ENCODE results near the gene DEGS2.
A peak's percentile ranks its signal among the peaks of the same experiment; 100 is the strongest.
"Not testable (repeated sequence)": the region's sequence is repeated elsewhere in the genome, so short reads cannot be mapped to it uniquely, and the experiment has no call there.

The DEGS2 gene

GRCh38 chr14:100159094-100159864 lies at the start of gene DEGS2:
TSS of gene DEGS2 (minus strand) at chr14:100159645. CDS start at chr14:100159587, 58 bp downstream.
- peak; percentile 52 for DNase-seq

- not testable (repeated sequence) for DNase-seq
Measured at GRCh38 chr14:100208136-100208535, 48.7 kb upstream of the DEGS2 start.

- DNase-seq: not testable (repeated sequence)
Measured at GRCh38 chr14:100207588-100207987, 48.1 kb upstream of the DEGS2 start.

- DNase-seq: not testable (repeated sequence)
Measured at GRCh38 chr14:100204835-100205167, 45.4 kb upstream of the DEGS2 start.

DNA sequence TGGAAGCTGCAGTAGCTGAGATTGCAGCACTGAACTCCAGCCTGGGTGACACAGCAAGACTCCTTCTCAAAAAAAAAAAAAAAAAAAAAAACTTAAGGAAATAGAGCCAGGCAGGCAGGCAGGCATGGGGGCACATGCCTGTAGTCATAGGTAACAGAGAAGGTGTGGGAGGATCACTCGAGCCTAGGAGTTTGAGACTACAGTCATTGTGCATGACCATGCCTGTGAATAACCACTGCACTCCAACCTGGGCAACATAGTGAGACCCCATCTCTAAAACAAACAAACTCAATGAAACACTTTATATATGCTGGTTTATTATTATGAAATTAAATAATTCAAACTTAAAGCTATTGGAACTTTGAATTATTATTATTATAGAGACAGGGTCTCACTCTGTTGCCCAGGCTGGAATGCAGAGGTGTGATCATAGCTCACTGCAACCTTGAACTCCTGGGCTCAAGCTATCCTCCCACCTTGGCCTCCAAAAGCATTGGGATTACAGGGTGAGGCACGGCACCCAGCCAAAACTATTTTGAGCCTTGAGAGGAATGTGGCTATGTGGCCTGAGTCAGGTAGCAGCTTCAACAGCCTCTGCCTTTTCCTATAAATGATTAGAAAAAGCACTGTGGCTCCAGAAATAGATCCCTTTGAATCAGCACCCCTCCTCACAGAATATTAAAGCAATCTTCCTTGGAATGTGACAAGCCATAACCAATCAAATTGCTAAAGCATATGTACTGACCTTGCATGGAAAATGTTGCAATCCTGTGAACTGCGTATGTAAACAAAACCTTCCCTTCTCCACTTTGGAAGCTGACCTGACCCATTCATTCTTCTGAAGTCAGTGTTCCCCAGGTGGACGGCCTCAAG lies 44.8 kb upstream of the DEGS2 start:
- DNase-seq: no peak

DNA sequence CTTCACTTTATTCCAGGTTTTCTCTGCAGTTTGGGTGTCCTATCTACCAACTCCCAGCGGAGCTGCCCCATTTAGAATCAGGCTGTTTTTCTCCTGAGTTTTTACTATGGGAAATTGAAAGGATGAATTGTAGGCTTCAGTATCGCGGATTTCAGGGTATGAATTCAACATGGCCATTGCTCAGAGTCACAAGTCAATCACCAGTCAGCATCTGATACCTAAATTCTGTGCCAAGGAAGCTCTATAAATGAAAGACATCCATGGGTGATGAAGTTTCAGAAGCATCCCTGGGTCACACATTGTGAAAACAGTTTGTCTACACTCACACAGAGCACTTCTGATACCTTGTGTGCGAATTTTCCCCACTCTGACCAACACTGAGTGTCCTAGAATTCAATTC lies 43.7 kb upstream of the DEGS2 start:
- DNase-seq: no peak

- no peak for DNase-seq
Measured at GRCh38 chr14:100202712-100203111, 43.3 kb upstream of the DEGS2 start.

GRCh38 chr14:100201701-100202100 lies 42.3 kb upstream of the DEGS2 start:
- DNase-seq: no peak

GRCh38 chr14:100200311-100200710 lies 40.9 kb upstream of the DEGS2 start:
- DNase-seq: no peak

- DNase-seq: no peak
Measured at GRCh38 chr14:100199240-100199860, 39.9 kb upstream of the DEGS2 start.

- DNase-seq: peak; percentile 17
Measured at GRCh38 chr14:100193417-100194357, 34.2 kb upstream of the DEGS2 start.

GRCh38 chr14:100192672-100193416 lies 33.4 kb upstream of the DEGS2 start:
- DNase-seq: peak; percentile 100

DNA sequence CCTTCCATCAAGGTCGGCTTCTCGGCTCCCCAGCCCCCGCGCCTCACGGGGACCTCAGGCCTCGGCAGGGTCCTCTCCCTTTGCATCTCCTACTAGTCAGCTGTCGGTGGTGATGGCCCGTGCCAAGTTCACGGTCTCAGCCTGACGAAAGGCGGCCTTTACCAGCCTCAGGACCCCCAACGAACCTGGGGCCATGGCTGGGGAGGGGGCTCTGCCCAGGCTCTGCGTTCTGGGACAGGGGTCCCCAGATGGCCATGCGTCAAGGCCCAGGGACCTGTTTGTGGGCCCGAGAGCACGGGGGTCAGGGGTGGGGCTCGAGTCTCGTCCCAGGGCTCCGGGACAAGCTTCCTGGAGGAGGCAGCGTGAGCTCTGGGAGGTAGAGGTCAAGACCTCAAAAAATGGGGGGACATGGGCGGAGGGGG lies 32.8 kb upstream of the DEGS2 start:
- no peak for DNase-seq

DNA sequence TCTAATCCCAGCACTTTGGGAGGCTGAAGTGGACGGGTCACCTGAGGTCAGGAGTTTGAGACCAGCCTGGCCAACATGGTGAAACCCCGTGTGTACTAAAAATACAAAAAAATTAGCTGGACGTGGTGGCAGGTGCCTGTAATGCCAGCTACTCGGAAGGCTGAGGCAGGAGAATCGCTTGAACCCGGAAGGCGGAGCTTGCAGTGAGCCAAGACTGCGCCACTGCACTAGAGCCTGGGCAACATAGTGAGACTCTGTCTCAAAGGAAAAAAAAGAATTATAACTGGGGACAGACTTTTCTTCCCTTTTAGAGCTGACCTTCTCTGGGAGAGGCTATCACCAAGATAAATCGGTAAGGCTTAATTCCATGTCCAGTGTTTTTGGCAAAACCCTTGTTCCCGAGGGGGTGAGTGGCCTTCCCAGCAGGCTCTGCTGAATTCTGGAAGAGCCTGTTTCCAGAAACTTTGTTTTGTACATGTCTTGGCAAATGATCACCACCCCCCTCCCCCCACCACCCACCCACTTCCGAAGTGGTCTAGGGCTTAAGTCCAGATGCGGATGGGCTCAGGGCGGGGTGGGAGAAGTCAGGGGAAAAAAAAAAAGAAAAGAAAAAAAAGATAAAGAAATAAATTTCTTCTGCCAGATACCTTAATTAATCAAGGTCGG lies 32.3 kb upstream of the DEGS2 start:
- DNase-seq: no peak

DNA sequence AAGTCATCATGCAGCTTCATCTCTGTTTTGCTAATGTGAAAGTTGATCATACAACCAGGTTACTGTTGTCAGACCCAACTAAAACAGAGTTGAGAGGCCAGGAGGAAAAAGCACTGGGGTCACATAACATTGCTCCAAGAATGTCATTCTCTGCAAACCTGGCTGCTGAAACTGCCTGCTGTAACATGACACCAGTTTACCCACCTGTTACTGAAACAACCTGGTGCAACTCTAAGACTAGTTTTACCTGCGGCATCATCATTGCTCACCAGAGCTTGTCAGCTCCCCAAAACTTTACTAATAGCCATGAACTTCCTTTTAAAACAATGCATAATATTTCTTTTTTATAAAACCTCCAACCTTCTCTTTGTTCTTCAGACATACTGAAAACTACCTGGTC lies 30.7 kb upstream of the DEGS2 start:
- no peak for DNase-seq

- DNase-seq: no peak
Measured at GRCh38 chr14:100188392-100189030, 29.1 kb upstream of the DEGS2 start.

DNA sequence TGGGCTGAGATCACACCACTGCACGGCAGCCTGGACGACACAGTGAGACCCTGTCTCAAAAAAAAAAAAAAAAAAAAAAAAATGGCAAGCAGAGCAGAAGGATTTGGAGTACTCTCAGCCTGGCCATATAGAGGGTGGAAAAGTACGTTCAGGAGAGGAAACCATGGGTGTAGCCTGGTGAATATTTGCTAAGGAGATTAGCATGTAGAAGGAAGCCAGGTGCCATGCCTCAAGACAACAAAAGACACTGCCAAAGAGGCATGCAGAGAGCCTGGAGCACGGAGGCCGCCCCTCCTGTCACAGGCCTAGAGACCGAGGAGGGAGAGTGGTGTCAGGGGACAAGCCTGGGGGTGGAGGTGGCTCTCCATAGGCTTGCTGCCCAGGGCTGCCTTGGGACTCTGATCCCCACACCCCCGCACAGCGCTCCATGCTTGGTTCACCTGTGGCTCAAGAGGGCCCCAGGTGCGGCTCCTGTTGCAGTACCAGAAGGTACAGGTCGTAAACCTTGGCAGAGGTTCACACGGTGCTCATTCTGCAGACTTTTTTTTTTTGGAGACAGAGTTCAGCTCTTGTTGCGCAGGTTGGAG lies 27.9 kb upstream of the DEGS2 start:
- no peak for DNase-seq

GRCh38 chr14:100181876-100182551 lies 22.6 kb upstream of the DEGS2 start:
- DNase-seq: not testable (repeated sequence)

DNA sequence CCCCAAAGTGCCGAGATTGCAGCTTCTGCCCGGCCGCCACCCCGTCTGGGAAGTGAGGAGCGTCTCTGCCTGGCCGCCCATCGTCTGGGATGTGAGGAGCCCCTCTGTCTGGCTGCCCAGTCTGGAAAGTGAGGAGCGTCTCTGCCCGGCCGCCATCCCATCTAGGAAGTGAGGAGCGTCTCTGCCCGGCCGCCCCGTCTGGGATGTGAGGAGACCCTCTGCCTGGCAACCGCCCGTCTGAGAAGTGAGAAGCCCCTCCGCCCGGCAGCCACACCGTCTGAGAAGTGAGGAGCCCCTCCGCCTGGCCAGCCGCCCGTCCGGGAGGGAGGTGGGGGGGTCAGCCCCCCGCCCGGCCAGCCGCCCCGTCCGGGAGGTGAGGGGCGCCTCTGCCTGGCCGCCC lies 21.2 kb upstream of the DEGS2 start:
- DNase-seq: not testable (repeated sequence)

DNA sequence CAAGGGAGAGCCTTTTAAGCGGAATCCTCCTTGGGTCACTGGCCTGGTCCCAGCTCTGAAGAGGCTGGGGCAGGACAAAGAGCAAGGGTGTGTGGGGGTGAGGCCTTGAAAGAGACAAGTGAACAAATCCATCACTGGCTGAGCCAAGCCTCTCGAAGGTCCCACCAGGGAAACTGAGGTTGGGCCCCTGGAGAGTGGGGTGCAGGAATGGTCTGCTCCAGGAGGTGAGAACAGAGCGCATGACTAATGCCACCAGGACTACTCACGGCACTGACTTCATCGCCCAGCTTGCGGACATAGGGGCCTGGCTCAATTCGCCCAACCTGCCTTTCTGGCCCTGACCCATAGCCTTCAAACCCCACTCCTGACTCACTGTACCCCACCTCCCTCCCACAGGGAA lies 19.2 kb upstream of the DEGS2 start:
- DNase-seq: no peak
